Dermis blood vessel endothelial cell (primary cell): Measurements from ENCODE around the gene MAGEB1. TPM values are rescaled to one million over a fixed set of nuclear protein-coding genes. Genes with fewer than 3 reads are reported as not detected.
A peak's percentile ranks its signal among the peaks of the same experiment; 100 is the strongest.

Source experiments
- DNase-seq: peaks from one replicate; pipeline ENCODE4 v3.0.0; 2010
- total RNA-seq: library from RNA; depleted of rRNA; stranded (reverse); fragments of >200 nt; gene quantifications from 2 replicates; pipeline ENCODE4 v1.2.3, GENCODE V29; 2014

MAGEB1 gene
- not detected in 2 replicates for total RNA-seq

GRCh38 chrX:30246769-30247489 is at the start of gene MAGEB1:
TSS of gene MAGEB1 (plus strand) at chrX:30247146. CDS start at chrX:30250494, 3,348 bp downstream.
- no peak for DNase-seq

GRCh38 chrX:30212172-30212571 is 34.8 kb upstream of the MAGEB1 start:
- DNase-seq, result no peak

- DNase-seq, result no peak
These were observed 31.5 kb upstream of the MAGEB1 start, which contains the start of gene MAGEB2 for GRCh38 chrX:30215357-30215843. TSS of gene MAGEB2 (plus strand) at chrX:30215563. CDS start at chrX:30218581, 3,018 bp downstream.

- no peak for DNase-seq
These were observed 29.5 kb upstream of the MAGEB1 start for GRCh38 chrX:30217465-30217864.

- DNase-seq, result no peak
These were observed 27.6 kb upstream of the MAGEB1 start for GRCh38 chrX:30219372-30219771.

- no peak for DNase-seq
These were observed 26.3 kb upstream of the MAGEB1 start for GRCh38 chrX:30220661-30221060.

- DNase-seq, result no peak
These were observed 22.4 kb upstream of the MAGEB1 start for GRCh38 chrX:30224536-30224935.

GRCh38 chrX:30228526-30228925 is 18.4 kb upstream of the MAGEB1 start:
- DNase-seq, result no peak

- no peak for DNase-seq
These were observed 16.6 kb upstream of the MAGEB1 start, which contains the start of gene MAGEB3 for GRCh38 chrX:30230395-30230794. TSS of gene MAGEB3 (plus strand) at chrX:30230657. CDS start at chrX:30235925, 5,268 bp downstream.

- DNase-seq, result no peak
These were observed 5.1 kb upstream of the MAGEB1 start, which contains the start of gene MAGEB4 for GRCh38 chrX:30241724-30242415. TSS of gene MAGEB4 (plus strand) at chrX:30242000. CDS start at chrX:30242136, 136 bp downstream.

GRCh38 chrX:30248854-30249253 is 1.9 kb downstream of the MAGEB1 start:
- DNase-seq, result no peak

- DNase-seq, result no peak
These were observed 6.3 kb downstream of the MAGEB1 start for GRCh38 chrX:30253257-30253656.

- DNase-seq, result no peak
These were observed 13.0 kb downstream of the MAGEB1 start for GRCh38 chrX:30259927-30260326.

- DNase-seq, result no peak
These were observed 14.1 kb downstream of the MAGEB1 start for GRCh38 chrX:30261012-30261411.

GRCh38 chrX:30262763-30263162 is 15.8 kb downstream of the MAGEB1 start:
- no peak for DNase-seq

- DNase-seq, result no peak
These were observed 23.7 kb downstream of the MAGEB1 start for GRCh38 chrX:30270639-30271038.

GRCh38 chrX:30275498-30275897 is 28.6 kb downstream of the MAGEB1 start:
- DNase-seq, result peak; percentile 29

GRCh38 chrX:30278365-30278764 is 31.4 kb downstream of the MAGEB1 start:
- DNase-seq, result no peak

GRCh38 chrX:30280428-30280827 is 33.5 kb downstream of the MAGEB1 start:
- no peak for DNase-seq

GRCh38 chrX:30282527-30282926 is 35.6 kb downstream of the MAGEB1 start:
- no peak for DNase-seq

GRCh38 chrX:30283456-30284200 is 36.7 kb downstream of the MAGEB1 start:
- DNase-seq, result peak; percentile 85

GRCh38 chrX:30296408-30297254 is 49.7 kb downstream of the MAGEB1 start:
- DNase-seq, result no peak
